Activated CD4-positive, CD25-positive, alpha-beta regulatory T cell treated with anti-CD3 and anti-CD28 coated beads, Interleukin-2, amount 50 U/mL, for 72 hours (primary cell): ENCODE measurements around the gene OR7G2.
"Not testable (repeated sequence)": the region's sequence is repeated elsewhere in the genome, so short reads cannot be mapped to it uniquely, and the experiment has no call there.

Source experiments
- DNase-seq: peaks from one replicate; pipeline ENCODE4 v3.0.0; 2021

The OR7G2 gene

DNA sequence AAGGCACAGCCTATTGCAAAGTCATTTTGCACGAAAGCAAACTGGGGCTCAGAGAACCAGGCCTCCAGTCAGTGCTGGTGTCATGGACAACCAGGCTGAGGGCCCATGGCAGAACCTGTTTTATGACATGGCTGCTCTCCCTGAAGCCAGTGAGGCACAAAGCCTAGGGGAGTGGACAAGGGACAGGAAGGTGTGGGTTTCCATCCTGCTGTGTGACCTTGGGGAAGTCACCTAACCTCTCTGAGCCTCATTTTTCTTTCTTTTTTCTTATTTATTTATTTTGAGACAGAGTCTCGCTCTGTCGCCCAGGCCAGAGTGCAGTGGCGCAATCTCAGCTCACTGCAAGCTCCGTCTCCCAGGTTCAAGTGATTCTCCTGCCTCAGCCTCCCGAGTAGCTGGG is 35.6 kb downstream of the OR7G2 start:
- DNase-seq = not testable (repeated sequence)

DNA sequence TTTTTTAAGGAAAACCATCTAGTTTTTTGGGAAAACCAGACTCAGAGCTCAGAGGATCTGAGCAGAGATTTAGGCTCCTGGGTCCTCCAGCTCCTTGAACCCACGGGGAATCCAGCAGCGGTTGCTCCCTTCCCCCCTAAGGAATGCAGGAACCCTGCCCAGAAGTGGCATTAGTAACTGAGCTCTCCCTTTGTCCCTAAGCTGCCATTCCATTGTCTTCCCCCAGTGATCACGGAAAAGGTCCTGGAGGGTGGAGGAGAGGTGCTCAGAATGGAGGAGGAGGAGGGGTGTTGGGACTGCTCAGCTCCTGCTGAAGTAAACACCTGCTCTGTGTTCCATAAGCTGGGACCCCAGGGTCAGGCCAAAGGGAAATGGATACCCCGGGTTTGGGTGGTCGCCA is 37.2 kb downstream of the OR7G2 start:
- no peak for DNase-seq

DNA sequence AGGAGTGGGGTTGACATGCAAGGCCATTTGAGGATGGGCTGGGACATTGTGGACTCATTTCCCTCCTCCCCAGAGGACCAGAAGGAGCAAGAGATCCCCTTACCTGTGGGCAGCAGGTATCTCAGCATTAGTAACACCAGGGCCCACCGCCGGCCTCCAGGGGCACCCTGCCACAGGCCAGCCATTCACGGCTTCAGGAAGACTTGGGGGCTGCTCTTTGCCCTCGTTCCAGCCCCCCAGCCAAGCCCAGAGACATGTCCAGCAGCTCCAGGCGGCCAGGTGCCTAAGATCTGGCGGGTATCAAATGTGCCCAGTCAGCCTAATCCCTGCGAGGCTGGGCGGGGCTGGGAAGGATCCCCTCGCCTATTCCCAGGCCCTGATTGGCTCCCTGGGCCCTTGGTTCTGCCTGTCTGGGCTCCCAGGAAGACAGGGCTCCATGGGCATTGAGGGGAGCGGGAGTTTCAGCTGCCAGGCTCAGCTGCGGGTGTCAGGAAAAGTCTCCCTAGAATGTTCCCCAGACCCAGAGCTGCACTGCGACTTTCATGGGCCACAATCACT is 41.7 kb downstream of the OR7G2 start:
- DNase-seq = no peak

DNA sequence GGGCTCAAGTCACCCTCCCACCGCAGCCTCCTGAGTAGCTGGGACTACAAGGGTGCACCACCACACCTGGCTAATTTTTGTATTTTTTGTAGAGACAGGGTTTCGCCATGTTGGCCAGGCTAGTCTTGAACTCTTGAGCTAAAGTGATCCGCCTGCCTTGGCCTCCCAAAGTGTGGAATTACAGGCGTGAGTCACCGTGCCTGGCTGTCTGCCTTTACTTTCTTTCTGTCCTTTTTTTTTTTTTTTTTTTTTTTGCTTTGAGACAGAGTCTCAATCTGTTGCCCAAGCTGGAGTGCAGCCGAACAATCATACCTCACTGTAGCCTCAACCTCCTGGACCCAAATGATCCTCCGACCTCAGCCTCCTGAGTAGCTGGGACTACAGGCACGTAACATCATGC is 45.4 kb downstream of the OR7G2 start:
- DNase-seq = no peak

DNA sequence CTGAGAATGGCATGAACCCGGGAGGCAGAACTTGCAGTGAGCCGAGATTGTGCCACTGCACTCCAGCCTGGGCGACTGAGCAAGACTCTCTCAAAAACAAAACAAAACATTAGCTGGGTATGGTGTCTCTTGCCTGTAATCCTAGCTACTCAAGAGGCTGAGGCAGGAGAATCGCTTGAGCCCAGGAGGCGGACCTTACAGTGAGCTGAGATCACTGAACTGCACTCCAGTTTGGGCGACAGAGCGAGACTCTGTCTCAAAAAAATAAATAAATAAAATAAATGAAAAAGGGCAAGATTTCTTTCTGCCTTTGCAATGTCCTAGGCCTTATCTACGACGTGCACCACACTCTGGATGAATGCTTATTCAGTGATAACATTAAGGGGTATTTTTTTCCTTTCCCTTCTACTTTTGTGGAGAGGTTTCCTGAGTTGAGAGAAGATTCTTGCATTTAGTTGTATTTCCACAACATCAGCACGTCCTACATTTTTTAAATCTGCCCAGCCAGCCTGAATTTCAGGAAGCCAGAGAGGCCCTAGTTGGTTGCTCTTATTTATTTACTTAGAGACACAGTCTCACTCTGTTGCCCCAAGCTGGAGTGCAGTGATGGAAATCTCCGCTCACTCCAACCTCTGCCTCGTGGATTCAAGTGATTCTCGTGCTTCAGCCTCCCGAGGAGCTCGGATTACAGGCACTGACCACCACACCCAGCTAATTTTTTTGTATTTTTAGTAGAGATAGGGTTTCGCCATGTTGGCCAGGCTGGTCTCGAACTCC is 46.5 kb downstream of the OR7G2 start:
- no peak for DNase-seq

DNA sequence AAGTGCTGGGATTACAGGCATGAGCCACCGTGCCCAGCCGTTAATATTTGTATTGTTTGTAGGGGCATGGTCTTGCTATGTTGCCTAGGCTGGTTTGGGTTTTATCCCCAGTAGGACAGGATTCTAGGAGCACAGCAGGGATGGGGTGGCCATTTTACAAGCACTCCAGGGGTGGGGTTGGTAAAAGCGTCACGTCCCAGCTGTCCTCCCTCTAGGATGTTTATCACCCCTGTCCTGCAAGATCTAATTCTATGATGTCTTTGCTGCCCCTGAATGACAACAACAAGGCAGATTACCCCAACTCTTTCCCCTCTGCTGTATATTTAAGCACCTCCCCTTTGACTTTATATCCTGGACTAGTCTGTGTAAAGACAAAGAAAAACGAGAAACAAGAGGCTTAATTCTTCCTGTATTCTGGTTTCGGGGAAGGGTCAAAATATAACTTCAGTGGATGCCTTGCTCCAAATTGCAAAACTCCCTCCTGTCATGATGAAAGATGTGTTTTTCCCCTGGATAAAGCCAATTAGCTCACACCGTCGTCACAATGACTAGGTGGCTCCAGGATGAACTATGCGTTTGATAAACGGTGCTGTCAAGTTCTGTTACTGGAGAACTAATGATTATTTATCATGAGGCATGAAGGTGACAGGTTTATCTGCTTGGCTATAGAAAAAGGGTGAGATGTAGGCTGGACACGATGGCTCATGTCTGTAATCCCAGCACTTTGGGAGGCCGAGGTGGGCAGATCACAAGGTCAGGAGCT is 48.2 kb downstream of the OR7G2 start:
- no peak for DNase-seq

DNA sequence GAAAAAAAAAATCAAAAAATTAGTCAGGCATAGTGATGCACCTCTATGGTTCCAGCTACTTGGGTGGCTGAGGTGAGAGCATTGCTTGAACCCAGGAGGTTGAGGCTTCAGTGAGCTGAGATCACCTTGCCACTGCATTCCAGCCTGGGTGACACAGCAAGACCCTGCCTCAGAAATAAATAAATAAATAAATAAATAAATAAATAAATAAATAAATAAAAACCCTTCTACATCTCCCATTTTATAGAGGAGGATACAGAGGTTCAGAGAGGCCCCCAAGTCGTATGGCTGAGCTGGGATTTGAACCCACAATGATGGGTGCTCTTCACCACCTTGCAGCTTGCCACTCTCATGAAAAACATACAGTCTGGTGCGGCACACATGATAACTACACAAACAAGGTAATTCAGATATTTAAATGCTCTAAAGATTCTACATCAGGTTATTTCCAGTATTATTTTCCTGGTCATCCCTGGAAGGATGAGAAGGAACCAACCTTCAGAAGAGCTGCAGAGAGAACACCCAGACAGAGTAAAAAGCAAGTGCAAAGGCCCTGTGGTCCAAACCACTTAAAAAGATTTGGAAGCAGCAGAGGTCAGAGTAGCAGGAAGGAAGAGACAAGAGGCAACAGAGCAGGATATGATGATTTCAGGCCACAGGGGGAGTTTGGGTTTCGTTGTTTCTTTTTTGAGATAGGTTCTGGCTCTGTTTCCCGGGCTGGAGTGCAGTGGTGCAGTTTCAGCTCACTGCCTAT is 49.6 kb downstream of the OR7G2 start:
- no peak for DNase-seq

DNA sequence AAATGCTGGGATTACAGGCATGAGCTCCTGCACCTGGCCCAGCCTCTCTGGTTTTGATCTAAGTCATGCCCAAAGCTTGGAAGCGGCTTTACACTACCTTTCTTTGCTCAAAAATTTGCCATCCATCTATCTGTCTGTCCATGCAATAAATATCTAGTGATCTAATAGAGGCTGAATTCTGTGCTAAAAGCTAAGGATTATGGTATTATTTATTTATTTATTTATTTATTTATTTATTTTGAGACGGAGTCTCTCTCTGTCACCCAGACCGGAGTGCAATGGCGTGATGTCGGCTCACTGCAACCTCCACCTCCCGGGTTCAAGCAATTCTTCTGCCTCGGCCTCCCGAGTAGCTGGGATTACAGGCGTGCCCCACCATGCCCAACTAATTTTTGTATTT is 51.1 kb downstream of the OR7G2 start:
- DNase-seq = not testable (repeated sequence)

DNA sequence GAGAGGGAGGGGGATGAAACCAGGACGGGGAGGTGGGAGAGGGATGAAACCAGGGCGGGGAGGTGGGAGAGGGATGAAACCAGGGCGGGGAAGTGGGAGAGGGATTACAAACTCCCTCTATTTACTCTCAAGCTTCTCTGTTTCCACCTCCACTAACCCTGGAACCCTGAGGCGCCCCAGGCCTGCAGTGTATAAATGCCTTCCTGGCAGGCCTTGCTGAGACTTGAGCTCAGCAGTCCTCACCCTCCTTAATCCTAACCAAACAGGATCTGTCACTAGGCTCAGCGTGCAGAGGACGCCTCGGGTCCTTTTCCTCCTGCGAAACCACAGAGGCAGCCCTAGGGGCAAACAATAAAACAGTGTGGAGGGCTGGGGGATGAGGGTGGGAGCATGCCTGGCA is 52.5 kb downstream of the OR7G2 start:
- no peak for DNase-seq

DNA sequence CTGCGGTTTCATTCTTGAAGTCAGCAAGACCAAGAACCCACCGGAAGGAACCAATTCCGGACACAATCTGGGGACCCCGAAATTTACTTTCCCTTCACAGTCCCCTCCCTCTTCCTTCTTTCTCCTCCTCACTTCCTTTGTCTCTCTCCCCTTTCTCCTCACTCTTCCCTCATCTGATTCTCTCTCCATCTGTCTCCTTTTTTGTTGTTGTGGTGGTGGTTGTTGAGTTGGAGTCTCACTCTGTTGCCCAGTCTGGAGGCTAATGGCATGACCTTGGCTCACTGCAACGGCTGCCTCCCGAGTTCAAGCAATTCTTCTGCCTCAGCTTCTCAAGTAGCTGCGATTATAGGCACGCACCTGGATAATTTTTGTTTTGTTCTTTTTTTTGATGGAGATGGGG is 53.1 kb downstream of the OR7G2 start:
- no peak for DNase-seq

DNA sequence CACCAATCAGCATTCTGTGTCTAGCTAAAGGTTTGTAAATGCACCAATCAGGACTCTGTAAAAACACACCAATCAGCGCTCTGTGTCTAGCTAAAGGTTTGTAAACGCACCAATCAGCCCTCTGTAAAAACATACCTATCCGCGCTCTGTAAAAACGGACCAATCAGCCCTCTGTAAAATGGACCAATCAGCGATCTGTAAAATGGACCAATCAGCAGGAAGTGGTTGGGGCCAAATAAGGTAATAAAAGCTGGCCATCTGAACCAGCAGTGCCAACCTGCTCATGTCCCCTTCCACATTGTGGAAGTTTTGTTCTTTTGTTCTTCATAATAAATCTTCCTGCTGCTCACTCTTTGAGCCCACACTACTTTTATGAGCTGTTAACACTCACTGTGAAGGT is 53.6 kb downstream of the OR7G2 start:
- not testable (repeated sequence) for DNase-seq

DNA sequence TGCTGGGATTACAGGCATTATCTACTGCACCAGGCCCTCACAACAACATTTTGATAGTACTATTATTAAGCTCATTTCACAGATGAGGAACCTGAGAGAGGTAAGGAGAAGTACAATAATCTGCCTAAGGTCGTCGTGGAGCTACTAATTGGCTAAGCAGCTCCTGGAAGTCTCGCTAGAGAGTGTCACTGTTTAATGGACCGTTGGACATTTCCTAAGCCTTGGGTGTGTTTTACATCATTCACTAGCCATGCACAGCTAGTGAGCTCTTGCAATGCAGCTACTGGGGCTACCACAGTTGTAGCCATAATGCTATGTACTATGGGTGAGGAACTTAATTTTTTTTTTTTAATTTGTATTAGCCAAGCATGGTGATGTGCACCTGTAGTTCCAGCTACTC is 54.4 kb downstream of the OR7G2 start:
- DNase-seq = no peak
